K562 (cell line): Measurements from ENCODE around the gene CCDC85B. TPM values are rescaled to one million over a fixed set of nuclear protein-coding genes. Genes with fewer than 3 reads are reported as not detected.

Experiments
- CHAMP1 ChIP-seq: fragments of 450-650 bp; IDR thresholded peaks from 2 replicates; pipeline ENCODE4 v1.6.1; 2016; ENCODE audit warnings: mild to moderate bottlenecking
- CHD1 ChIP-seq: fragments of 200-600 bp; sonication (generic); IDR thresholded peaks from one replicate; pipeline ENCODE4 v1.6.1; 2012; ENCODE audit warnings: mild to moderate bottlenecking, moderate library complexity, low read length, inconsistent platforms
- KDM1A ChIP-seq, 2 experiments: fragments of 450-650 bp; IDR thresholded peaks; 2 replicates each; pipeline ENCODE4 v1.6.1; 2016; ENCODE audit warnings: mild to moderate bottlenecking in 2 of 2
- MED1 ChIP-seq: sonication (generic); formaldehyde crosslinking; IDR thresholded peaks from 2 replicates; pipeline ENCODE4 v1.8.1; 2023; ENCODE audit warnings: missing genetic modification reagents, borderline replicate concordance
- TRIM25 ChIP-seq: fragments of 450-650 bp; IDR thresholded peaks from 2 replicates; pipeline ENCODE4 v1.7.0; 2016; ENCODE audit warnings: borderline replicate concordance
- ZNF197 ChIP-seq: fragments of 200-800 bp; sonication (Bioruptor generic); IDR thresholded peaks from 2 replicates; pipeline ENCODE4 v1.6.1; 2016; ENCODE audit warnings: low read depth, missing genetic modification characterization, missing compliant biosample characterization
- polyA plus RNA-seq, 8 experiments: library from polyadenylated mRNA; depleted of rRNA in 4 of 8; stranded (reverse) in 5 of 8; unstranded in 3 of 8; fragments of >200 nt; fragmentation: Nextera tagmentation in 2 of 8; fragmentation: Illumina TruSeq in 1 of 8; extraction: Ambion mirVana in 2 of 8; extraction: Trizol in 1 of 8; gene quantifications; 2 replicates each; pipeline versions ENCODE4 v1.2.1 to v1.2.3, GENCODE V29; 2011 to 2014; ENCODE audit warnings: inconsistent platforms in 1 of 8, missing spikeins in 1 of 8
- total RNA-seq, 7 experiments: library from RNA; depleted of rRNA in 6 of 7; stranded (reverse); fragments of >200 nt in 6 of 7; fragmentation: Illumina TruSeq in 2 of 7; extraction: Trizol in 2 of 7; gene quantifications; 2 replicates each; pipeline versions ENCODE4 v1.2.1 to v1.2.3, GENCODE V29; 2011 to 2021; ENCODE audit warnings: low replicate concordance in 1 of 7

Gene CCDC85B
- total and polyA plus RNA-seq, 9 of the 15 experiments (the other 6 are each of a cell fraction or from before 2014, with no cell fraction given), result 0.14 to 138 (median 6.2) TPM

GRCh38 chr11:65851811-65852507, 38.5 kb upstream of the CCDC85B start (continued):
- TF ChIP-seq ZNF197 (CRISPR knock-in tag) (no peak), CHAMP1 (no peak), CHD1 (no peak), MED1 (no peak), TRIM25 (no peak), KDM1A (IDR thresholded peaks at IDR 0.05) (no peak)
